Memory B cell (primary cell): ENCODE results near the gene CXCR5.

ENCODE experiments used
- ATAC-seq: fragments of 150-1000 bp; cut with Tn5 transposase; 2 replicates; pipeline ENCODE4 v1.10.0; 2021; ENCODE audit warnings: low read depth, mild to moderate bottlenecking, moderate library complexity
- DNase-seq, 2 donors: peaks; one replicate each; pipeline ENCODE4 v3.0.0; 2022; ENCODE audit warnings: low spot score in 2 of 2
- H3K27ac Mint-ChIP-seq: one replicate; pipeline ENCODE4 v1.8.0; 2022; ENCODE audit warnings: mild to moderate bottlenecking, moderate library complexity, mixed read lengths
- H3K27me3 Mint-ChIP-seq: one replicate; pipeline ENCODE4 v1.8.0; 2022; ENCODE audit warnings: mixed read lengths
- H3K36me3 Mint-ChIP-seq: one replicate; pipeline ENCODE4 v1.8.0; 2022; ENCODE audit warnings: mild to moderate bottlenecking, mixed read lengths
- H3K4me1 Mint-ChIP-seq: one replicate; pipeline ENCODE4 v1.8.0; 2022; ENCODE audit warnings: mixed read lengths
- H3K4me3 Mint-ChIP-seq: one replicate; pipeline ENCODE4 v1.8.0; 2022; ENCODE audit warnings: mild to moderate bottlenecking, moderate library complexity, mixed read lengths
- H3K9me3 Mint-ChIP-seq: one replicate; pipeline ENCODE4 v1.8.0; 2022; ENCODE audit warnings: mixed read lengths

The CXCR5 gene

GRCh38 chr11:118916842-118917388 is 33.2 kb downstream of the CXCR5 start:
- no peaks in the 10 kb centered on the region for H3K9me3 Mint-ChIP-seq
- no peaks in the 10 kb centered on the region for H3K27me3 Mint-ChIP-seq
- H3K27ac Mint-ChIP-seq: peak overlapping the region; percentile 94
- ATAC-seq: no peak
- peaks cover 79% of the 10 kb centered on the region for H3K4me1 Mint-ChIP-seq
- no peak overlapping the region for H3K4me3 Mint-ChIP-seq
- DNase-seq: no peak
- H3K36me3 Mint-ChIP-seq: peaks cover 2% of the 10 kb centered on the region

- Mint-ChIP-seq H3K4me3 (no peak overlapping the region), H3K4me1 (peaks cover 72% of the 10 kb centered on the region), H3K27me3 (no peaks in the 10 kb centered on the region), H3K9me3 (no peaks in the 10 kb centered on the region), H3K36me3 (peaks cover 2% of the 10 kb centered on the region), H3K27ac (peak overlapping the region; percentile 94)
- DNase-seq (no peak), ATAC-seq (no peak)
Measured at GRCh38 chr11:118917481-118918127, 33.9 kb downstream of the CXCR5 start.

- H3K4me3 Mint-ChIP-seq: no peak overlapping the region
- no peak for ATAC-seq
- peaks cover 73% of the 10 kb centered on the region for H3K4me1 Mint-ChIP-seq
Measured at GRCh38 chr11:118918128-118918685, 34.5 kb downstream of the CXCR5 start.

GRCh38 chr11:118918686-118919280 is 35.1 kb downstream of the CXCR5 start:
- Mint-ChIP-seq H3K9me3 (no peaks in the 10 kb centered on the region), H3K4me3 (no peak overlapping the region), H3K27ac (peak overlapping the region; percentile 94), H3K36me3 (peaks cover 2% of the 10 kb centered on the region), H3K4me1 (peaks cover 74% of the 10 kb centered on the region), H3K27me3 (no peaks in the 10 kb centered on the region)
- DNase-seq (no peak), ATAC-seq (no peak)

More at GRCh38 chr11:118918128-118918685, 34.5 kb downstream of the CXCR5 start:
- Mint-ChIP-seq H3K27ac (peak overlapping the region; percentile 94), H3K9me3 (no peaks in the 10 kb centered on the region), H3K36me3 (peaks cover 2% of the 10 kb centered on the region), H3K27me3 (no peaks in the 10 kb centered on the region)
- DNase-seq: no peak

- H3K36me3 Mint-ChIP-seq: peaks cover 2% of the 10 kb centered on the region
- H3K9me3 Mint-ChIP-seq: peaks cover under 1% of the 10 kb centered on the region
- H3K4me1 Mint-ChIP-seq: peaks cover 67% of the 10 kb centered on the region
- peak overlapping the region; percentile 58 for H3K4me3 Mint-ChIP-seq
- H3K27ac Mint-ChIP-seq: peak overlapping the region; percentile 60
- DNase-seq: no peak
- no peak for ATAC-seq
- H3K27me3 Mint-ChIP-seq: no peaks in the 10 kb centered on the region
Measured at GRCh38 chr11:118921121-118921928, 37.6 kb downstream of the CXCR5 start.

- H3K4me1 Mint-ChIP-seq: peaks cover 65% of the 10 kb centered on the region
- no peak for DNase-seq
- peaks cover 2% of the 10 kb centered on the region for H3K9me3 Mint-ChIP-seq
- H3K4me3 Mint-ChIP-seq: no peak overlapping the region
- no peak for ATAC-seq
- no peak overlapping the region for H3K27ac Mint-ChIP-seq
- H3K27me3 Mint-ChIP-seq: no peaks in the 10 kb centered on the region
- peaks cover 2% of the 10 kb centered on the region for H3K36me3 Mint-ChIP-seq
Measured at GRCh38 chr11:118921929-118922744, 38.4 kb downstream of the CXCR5 start.

- peak overlapping the region; percentile 90 for H3K4me3 Mint-ChIP-seq
- peak overlapping the region; percentile 67 for H3K27ac Mint-ChIP-seq
- H3K9me3 Mint-ChIP-seq: peaks cover 2% of the 10 kb centered on the region
- peaks cover 2% of the 10 kb centered on the region for H3K36me3 Mint-ChIP-seq
- ATAC-seq: no peak
- DNase-seq: no peak
- H3K27me3 Mint-ChIP-seq: no peaks in the 10 kb centered on the region
- H3K4me1 Mint-ChIP-seq: peaks cover 65% of the 10 kb centered on the region
Measured at GRCh38 chr11:118922745-118923627, 39.3 kb downstream of the CXCR5 start.

GRCh38 chr11:118923721-118924587 is 40.3 kb downstream of the CXCR5 start:
- Mint-ChIP-seq H3K4me1 (peaks cover 57% of the 10 kb centered on the region), H3K4me3 (peak overlapping the region; percentile 90), H3K36me3 (peaks cover 2% of the 10 kb centered on the region), H3K27me3 (no peaks in the 10 kb centered on the region), H3K9me3 (peaks cover 2% of the 10 kb centered on the region), H3K27ac (peak overlapping the region; percentile 67)
- no peak for ATAC-seq
- no peak for DNase-seq

- H3K4me3 Mint-ChIP-seq: peak overlapping the region; percentile 90
- peak overlapping the region; percentile 67 for H3K27ac Mint-ChIP-seq
- H3K27me3 Mint-ChIP-seq: no peaks in the 10 kb centered on the region
- peaks cover 49% of the 10 kb centered on the region for H3K4me1 Mint-ChIP-seq
- ATAC-seq: no peak
- peaks cover 1% of the 10 kb centered on the region for H3K36me3 Mint-ChIP-seq
- peak; percentile 41 to 67 for DNase-seq
- H3K9me3 Mint-ChIP-seq: peaks cover 2% of the 10 kb centered on the region
Measured at GRCh38 chr11:118924591-118925585, 41.2 kb downstream of the CXCR5 start.

- H3K27ac Mint-ChIP-seq: peak overlapping the region; percentile 100
- no peak for ATAC-seq
- peak overlapping the region; percentile 93 for H3K4me3 Mint-ChIP-seq
- peaks cover 46% of the 10 kb centered on the region for H3K4me1 Mint-ChIP-seq
- H3K9me3 Mint-ChIP-seq: peaks cover 2% of the 10 kb centered on the region
- H3K27me3 Mint-ChIP-seq: no peaks in the 10 kb centered on the region
- no peak for DNase-seq
- no peaks in the 10 kb centered on the region for H3K36me3 Mint-ChIP-seq
Measured at GRCh38 chr11:118927554-118928100, 43.9 kb downstream of the CXCR5 start.
